LNCaP clone FGC (cell line): ENCODE results near the gene NUP42.

Source experiments
- DNase-seq: peaks from one replicate; pipeline ENCODE4 v3.0.0-alpha.2; 2011; ENCODE audit warnings: low read depth
- H3K4me3 ChIP-seq: 2 replicates; pipeline ENCODE4 v1.5.1; 2011; ENCODE audit warnings: mild to moderate bottlenecking, low read depth, low read length, control low read depth
- CTCF ChIP-seq: IDR thresholded peaks from 2 replicates; pipeline ENCODE4 v1.5.1; 2012; ENCODE audit warnings: mild to moderate bottlenecking; ENCODE audit not compliant: control insufficient read depth, insufficient read depth; ENCODE audit errors: extremely low read depth

Gene NUP42

DNA sequence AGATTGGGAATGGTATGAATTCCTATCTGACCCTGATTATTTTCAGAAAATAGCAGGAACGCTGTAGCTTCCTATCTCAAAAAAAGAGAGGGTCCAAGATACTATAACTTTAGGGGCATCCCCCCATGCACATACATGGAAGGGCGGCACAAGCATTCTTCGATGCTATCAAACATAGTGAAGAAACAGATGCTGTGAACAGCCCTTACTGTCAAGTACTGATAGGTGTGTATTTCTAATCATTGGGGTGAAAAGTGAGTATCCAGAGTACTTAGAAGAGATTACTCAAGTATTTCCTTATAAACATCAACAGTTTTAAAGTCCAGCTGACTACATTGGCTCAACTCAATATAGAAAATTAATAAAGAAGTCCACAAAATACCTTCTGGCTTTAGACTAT, 17.0 kb upstream of the NUP42 start:
- no peak for DNase-seq
- H3K4me3 ChIP-seq, result no peak overlapping the region
- no peak for TF ChIP-seq CTCF

DNA sequence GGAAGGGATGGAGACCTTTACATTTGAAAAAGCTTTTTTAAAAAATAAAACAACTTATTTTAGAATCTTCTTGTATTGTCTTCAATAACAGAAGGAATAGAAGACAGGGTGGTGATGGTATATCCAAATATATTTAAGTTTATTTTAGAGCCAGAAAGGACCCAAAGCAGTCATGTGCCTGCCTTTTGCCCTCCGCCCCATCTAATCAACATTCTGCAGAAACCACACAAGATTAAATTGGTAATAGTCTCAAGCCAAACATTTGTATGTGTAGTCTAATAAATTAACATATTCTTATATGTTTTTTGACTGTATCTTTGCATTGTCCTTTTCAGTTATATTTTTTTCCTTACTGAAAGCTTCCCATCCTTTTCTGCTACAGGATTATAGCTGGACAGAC, 16.5 kb upstream of the NUP42 start:
- no peak for TF ChIP-seq CTCF
- DNase-seq, result no peak
- H3K4me3 ChIP-seq, result no peak overlapping the region

DNA sequence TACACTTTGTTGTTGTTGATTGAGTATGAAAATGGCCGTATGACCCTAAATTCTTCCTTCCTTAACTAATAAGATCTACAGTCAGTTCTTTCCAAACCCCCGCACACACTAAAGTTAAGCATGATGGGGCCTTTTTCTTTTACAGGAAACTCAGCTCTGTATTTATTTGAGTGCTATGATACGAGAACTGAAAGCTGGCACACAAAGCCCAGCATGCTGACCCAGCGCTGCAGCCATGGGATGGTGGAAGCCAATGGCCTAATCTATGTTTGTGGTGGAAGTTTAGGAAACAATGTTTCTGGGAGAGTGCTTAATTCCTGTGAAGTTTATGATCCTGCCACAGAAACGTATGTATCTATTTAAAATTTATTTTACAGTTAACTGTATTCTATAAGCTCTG, 14.2 kb upstream of the NUP42 start:
- DNase-seq, result no peak
- no peak for TF ChIP-seq CTCF
- no peak overlapping the region for H3K4me3 ChIP-seq

DNA sequence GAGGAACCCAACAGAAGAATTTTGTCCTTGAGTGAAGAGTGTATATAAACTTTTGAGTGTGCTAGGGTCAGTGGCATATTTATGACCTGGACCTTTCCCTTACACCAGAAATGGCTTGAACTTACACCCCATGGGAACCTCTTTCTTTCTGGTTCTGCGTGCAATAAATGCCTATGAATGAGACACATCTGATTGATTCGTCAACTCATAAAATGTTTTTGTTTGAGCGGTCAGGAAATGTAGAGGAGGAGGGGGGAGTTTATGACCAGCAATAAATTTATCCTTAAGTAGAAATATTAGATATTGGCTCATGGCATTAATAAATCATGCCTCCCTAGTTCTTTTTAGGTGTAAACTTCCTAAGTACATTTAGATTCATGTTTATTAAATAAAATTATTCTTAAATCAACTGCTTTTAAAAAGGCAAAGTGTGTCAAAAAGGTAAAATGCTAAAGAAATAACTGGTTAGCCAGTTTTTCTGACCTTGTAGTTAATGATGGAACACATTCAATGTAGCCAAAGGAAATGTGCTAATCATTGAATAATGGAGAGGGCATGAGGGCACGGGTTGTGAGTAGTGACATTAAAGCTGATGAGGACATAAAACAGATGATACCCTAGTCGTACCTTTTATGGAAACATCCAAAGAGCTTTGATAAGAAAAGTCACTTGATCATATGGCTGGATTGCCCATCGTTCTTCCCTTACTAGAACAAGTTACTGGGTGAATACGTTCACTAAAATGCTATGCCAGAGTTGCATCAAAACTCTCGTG, 13.6 kb upstream of the NUP42 start:
- no peak overlapping the region for H3K4me3 ChIP-seq
- no peak for DNase-seq
- no peak for TF ChIP-seq CTCF

- no peak for TF ChIP-seq CTCF
- H3K4me3 ChIP-seq, result no peak overlapping the region
- DNase-seq, result no peak
Measured at GRCh38 chr7:23175938-23176337, 5.9 kb upstream of the NUP42 start.

DNA sequence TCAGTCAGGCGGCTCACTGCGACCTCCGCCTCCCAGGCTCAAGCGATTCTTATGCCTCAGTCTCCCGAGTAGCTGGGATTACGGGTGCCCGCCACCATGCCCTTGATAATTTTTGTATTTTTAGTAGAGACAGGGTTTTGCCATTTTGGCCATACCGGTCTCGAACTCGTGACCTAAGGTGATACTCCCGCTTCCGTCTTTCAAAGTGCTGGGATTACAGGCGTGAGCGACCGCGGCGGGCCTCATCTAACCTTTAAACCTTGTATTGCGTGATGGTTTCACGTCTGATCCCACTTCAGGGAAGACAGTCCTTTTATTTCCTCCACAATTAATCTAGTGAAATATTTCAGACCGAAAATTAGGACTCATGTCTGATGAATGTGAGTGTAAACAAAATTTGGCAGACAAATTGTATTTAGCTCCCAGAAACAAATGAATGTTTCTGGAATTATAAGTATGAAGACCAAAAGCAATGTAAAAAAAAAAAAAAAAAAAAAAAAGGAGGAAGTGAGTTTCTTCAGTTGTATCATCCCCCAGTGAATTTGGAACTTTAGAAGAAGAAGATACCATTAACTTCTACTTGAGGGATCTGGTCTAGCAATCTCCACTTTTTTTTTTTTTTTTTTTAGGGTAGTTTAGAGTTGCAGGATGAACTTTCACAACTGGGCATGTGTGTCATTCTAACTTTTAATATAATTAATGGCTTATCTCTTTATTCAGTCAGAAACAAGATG, 1.6 kb downstream of the NUP42 start:
- peak overlapping the region; percentile 86 for H3K4me3 ChIP-seq
- DNase-seq, result no peak
- no peak for TF ChIP-seq CTCF
